Fibroblast of skin of right biceps (primary cell): ENCODE measurements around the gene DUSP1.

Source experiments
- DNase-seq: peaks from one replicate; pipeline ENCODE4 v3.0.0-alpha.2; 2013

The DUSP1 gene

DNA sequence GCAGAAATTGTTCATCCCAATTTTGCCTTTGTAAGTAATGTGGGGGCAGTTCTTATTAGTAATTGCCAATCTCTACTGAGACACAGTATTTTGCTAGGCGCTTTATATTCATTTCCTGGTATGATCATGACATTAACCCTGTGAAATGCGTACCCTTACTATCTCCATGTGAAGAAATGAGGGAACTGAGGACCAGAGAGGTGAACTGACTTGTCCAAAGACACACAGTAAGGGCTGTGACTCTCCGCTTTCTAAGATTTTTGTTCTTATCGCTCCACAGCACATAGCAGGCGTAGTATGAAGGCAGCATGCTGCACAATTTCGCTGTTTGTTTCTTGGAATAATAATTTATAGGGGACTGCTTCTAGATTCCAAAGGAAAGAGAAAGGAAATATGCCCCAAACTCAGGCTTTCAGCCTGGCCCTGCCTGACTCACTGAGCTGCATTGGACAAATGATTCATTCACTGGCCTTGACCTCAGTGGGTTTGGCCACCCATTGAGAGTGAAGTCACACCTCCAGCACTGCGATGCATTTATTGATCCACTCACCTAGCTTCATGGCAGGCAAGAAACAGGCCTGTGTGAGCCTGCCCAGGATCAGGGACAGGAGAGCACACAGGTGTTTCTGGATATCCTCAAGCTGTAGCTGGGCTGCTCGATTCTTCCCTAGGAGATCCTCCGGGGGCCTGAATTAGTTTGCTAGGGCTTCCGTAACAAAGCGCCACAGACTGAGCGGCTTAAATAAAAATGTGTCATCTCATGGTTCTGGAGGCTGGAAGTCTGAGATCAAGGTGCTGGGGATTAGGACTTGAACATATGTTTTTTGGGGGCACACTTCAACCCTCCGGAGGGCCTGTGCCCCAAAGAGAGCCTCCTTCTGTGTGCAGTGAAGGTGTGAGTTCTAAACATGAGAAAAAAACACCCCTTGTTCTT is 7.2 kb upstream of the DUSP1 start:
- DNase-seq: peak; percentile 82

DNA sequence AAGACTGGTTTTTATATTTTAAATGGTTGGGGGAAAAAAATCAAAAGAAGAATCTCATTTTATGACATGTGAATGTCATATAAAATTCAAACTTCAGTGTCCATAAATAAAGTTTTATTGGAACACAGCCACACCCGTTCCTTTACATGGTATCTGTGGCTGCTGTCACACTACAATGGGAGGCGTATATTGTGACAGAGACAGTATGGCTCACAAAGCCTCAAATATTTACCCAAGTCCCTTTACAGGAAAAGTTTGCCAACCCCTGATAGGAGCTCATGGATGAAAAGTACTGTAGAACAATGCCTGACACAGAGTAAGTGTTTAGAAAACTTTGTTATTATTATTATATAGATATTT is 5.2 kb upstream of the DUSP1 start:
- no peak for DNase-seq

DNA sequence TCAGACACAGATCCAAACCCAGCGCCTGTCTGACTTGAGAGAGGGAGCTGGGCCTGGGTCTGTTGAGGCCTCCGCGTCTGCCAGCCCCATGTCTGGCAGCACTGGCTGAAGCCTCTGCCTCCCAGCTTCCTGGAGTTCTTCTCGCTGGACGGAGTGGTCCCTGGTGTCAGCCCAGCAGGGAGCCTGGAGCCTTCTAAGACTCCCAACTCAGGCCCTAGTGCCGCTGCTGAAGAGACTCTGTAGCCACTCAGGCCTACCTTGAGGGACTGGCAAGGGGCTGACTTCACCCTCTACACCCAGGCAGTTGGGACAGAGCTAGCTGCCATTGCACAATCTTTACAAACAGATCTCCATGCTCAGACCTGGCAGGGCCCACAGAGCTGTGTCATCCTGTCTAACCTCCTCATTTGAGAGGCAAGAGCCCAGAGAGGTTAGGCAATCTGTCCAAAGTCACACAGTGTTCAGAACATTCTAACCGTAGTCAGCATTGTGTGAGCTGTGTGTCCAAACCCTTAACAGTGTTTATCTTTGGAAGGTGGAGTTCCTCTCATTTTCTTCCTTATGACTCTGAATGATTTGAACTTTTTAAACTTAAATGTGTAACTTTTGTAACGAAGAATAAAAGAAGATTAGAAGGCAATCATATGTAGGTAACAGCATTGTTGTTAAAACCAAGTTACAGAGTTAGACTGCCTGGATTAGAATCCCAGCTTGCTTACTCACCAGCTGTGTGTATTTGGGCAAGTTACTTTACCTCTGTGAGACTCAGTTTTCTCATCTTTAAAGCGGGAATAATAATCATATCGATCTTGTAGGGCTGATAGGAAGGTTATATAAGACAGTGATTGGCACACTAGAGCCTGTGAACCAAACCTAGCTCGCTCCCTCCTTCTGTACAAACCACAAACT is 4.6 kb upstream of the DUSP1 start:
- peak; percentile 81 for DNase-seq

DNA sequence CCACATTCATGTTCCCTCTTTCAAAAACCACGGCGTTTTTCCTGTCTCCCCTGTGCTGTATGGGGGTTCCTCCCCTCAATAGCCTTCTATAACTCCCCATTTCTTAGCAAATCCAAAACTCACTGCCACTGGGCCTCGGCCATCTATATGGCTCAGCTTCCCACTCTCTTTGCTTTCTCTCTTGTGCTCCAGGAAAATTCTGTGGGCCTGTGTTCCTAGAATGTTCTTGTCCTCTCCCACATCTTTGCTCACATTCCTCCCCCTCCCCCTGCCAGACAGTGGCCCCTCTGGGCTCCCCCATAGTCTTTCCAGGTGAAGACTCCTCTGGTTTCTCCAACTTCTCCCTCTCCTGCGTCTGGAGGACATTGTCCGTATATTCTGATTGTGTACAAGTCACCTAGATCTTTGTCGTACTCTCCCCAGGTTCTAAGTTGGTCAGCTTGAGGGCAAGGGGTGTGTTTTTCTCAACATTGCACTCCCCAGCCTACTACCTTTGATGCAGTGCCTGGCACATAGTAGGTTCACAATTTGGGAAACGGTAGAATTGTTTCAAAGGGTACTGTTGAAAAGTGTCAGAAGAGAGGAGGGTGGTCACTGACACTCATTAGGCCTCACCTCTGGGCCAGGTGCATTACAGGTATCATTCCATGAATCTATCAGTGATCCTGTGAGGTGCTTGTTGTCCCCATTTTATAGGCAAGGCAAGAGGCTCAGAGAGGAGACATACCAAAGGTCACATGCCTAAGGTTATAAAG is 3.7 kb upstream of the DUSP1 start:
- DNase-seq: no peak

DNA sequence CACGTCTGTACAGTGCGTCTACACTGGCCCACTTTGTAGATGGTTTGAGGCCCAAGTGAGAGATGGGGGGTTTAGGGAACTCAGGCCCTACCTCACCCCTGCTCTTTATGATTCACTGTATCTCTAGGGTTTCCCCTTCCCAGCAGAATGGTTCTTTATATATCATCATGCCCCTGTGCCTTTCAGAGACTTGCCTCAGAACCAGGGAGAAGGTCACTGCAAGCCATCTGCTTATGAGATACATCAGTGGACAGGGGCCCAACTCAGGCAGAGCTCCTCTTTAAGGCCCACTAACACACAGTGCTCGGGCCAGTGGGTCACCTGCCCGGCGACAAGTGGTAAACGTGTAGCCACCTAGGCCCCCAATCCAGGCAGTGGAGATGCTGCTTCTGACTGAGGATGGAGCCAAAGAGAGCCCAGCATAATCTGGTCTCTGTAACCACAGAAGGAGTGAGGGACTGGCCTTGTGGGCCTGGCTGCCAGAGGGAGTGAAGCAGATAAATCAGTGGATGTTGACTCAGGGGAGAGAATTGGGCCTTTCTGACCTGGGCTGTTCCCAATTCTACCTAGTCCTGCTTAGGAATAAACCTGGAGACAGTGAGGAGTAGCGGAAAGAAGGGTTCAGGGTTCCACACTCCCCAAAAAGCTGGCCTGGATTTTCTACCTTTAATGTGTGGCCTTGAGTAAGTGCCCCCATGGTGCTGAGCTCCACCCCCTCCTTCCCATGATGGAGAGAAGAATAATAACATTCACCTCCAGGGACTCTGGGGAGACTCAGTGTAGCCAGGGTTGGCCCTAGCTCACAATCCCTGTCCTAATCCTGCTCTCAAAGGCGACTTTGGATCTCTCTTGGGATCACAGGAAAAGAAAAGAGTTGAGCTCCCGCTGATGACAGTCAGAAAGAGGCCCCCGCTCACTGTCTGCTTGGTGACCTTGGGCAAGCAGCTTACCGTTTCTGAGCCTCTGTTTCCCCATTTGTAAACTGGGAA is 2.8 kb upstream of the DUSP1 start:
- peak; percentile 55 for DNase-seq

DNA sequence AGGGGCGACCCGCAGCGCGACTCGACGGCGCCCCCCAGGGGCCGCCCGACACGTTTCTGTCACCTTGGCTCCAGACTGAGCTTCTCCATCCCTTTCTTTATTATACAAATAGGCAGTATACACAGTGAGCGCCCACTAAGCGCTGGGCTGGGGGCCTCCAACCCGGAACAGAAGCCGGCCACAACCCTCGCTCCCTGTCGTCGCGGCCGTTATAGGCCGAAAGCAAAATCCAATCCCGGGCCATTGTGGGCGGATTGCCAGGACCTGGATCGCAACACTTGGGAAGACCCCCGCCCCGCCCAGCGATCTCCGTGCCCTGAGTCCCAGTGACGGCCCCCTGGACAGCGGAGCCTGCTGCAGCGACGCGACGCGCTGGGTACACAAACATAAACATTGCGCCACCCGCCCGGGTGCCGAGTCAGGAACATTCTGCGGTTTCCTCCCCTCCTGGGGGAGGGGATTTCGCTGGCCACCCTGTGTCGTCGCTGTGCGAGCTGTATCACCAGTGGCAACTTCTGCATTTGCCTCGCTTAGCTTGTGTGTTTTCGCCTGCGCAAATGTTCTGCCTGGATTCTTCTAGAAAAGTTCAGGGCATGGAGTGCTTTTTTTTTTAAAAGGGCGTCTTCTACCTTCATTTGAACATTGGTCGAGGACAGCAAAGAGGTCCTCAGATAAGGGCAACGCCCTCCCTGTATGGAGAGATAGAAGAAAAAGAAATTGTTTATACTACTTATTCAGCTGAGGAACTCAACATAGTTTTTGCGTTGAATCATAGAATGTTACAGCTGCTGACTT is 1.3 kb upstream of the DUSP1 start:
- DNase-seq: peak; percentile 96

DNA sequence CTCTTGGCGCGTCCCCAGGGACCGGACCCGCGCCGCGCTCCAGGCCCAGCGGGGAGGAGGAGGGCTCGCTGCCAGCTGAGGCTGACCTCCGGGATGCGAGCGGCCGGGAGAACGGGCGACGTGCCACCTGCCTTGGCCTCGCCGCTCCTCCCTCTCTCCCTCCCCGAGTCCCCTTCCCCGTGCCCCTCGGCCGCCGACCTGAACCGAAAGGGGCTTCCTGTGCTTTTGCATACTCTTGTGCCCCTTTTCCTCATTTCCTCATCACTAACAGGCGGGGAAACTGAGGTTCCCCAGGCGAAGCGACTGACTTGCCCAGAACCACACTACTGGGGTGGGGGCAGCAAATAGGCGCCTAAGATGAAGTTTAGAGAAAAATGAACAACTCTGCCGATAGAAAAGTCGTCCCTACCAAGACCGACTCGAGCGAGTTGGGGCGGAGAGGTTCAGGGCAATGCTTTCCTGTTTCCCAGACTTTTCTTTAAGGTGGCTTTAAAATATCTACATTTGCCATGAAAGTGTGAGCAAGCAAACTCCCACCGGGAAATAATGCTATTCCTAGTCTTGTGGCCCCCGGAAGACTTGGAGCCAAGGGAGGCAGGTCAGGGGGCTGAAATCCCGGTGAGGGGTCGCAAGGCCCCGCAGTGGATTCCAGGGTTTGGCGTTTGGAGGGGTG is 580 bp upstream of the DUSP1 start:
- DNase-seq: no peak

DNA sequence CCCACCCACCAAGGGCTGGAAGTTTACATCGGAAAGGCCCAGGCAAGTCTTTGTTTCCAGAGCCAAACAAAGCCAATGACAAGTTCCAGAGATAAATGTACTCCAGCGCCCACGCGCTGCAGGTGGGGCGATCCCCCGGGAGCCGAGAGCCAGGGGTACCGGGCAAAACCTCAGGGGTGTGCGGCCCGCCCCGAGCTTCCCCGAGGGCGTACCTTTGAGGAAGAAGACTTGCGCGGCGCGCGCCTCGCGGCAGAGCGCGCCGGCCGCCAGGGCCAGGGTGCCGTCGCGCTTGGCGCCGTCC is 671 bp downstream of the DUSP1 start:
- no peak for DNase-seq

DNA sequence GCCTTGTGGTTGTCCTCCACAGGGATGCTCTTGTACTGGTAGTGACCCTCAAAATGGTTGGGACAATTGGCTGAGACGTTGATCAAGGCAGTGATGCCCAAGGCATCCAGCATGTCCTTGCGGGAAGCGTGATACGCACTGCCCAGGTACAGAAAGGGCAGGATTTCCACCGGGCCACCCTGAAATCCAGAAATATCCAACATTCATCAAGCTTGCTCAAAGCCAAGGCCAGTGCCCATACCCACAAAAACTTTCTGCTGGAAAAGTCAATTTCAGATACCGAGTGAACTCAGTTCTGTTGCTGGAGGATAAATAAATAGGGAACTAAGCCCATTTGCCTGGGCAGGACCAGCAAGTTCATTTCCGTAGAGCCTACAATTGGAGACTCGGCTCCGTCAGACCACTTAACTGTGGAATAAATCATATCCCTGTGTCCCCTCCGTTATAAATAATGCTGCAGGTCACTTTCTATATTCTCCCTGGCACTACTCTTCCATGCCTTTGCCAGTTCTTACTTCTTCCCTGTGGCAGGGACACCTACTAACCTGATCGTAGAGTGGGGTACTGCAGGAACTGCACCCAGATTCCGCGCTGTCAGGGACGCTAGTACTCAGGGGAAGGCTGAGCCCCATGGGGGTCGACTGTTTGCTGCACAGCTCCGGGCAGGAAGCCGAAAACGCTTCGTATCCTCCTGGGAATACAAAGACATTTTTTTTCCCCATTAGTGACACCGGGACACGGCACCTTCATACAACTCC is 1.2 kb downstream of the DUSP1 start:
- peak; percentile 49 for DNase-seq

DNA sequence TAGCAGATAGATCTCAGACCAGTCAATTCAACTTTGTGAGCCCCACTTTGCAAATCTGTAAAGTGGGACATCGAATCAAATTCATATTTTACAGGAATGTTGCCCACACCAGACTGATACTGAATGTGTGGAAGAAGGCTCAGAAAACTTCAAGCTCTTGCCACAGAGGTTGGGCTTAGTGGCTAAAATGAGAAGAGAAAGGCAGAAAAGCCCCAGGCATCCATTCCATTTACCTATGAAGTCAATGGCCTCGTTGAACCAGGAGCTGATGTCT is 1.7 kb downstream of the DUSP1 start:
- DNase-seq: no peak

DNA sequence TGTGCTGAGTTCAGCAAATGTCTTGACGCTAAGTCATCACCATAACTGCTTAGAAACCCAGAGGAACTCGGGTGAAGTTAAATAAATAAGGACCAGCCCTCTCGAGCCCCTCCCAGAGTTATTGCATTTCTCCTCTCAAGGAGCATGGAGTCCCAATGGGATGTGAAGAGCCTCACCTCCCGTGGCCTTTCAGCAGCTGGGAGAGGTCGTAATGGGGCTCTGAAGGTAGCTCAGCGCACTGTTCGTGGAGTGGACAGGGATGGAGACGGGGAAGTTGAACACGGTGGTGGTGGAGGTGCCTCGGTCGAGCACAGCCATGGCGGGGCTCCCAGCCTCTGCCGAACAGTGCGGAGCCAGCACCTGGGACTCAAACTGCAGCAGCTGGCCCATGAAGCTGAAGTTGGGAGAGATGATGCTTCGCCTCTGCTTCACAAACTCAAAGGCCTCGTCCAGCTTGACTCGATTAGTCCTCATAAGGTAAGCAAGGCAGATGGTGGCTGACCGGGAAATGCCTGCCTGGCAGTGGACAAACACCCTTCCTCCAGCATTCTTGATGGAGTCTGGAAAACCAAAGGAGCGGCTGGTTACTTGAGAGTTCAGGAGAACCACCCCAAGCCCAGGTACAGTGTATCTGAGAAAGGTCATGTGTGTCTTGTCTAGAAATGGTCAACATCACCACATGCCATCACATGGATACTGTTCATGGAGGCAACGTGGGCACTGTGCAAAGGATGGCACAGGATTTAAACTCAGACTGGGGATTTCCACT is 2.2 kb downstream of the DUSP1 start:
- DNase-seq: peak; percentile 76

DNA sequence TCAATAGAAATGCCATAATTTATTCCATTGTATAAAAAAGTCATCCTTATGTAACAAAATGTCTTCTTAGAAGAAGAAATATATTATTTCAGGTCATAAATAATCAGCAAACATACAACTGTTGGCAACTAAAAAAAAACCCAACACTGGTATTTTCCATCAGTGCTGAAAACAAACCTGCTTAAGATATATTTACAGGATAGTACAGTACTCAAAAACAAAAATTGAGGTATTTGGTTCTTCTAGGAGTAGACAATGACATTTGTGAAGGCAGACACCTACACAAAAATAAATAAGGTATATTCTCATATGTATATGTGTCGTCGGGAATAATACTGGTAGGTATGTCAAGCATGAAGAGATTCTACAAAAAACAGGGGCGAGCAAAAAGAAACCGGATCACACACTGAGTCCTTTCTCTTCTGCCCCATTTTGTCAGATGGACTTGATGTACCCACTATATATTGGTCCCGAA is 2.9 kb downstream of the DUSP1 start:
- DNase-seq: no peak

DNA sequence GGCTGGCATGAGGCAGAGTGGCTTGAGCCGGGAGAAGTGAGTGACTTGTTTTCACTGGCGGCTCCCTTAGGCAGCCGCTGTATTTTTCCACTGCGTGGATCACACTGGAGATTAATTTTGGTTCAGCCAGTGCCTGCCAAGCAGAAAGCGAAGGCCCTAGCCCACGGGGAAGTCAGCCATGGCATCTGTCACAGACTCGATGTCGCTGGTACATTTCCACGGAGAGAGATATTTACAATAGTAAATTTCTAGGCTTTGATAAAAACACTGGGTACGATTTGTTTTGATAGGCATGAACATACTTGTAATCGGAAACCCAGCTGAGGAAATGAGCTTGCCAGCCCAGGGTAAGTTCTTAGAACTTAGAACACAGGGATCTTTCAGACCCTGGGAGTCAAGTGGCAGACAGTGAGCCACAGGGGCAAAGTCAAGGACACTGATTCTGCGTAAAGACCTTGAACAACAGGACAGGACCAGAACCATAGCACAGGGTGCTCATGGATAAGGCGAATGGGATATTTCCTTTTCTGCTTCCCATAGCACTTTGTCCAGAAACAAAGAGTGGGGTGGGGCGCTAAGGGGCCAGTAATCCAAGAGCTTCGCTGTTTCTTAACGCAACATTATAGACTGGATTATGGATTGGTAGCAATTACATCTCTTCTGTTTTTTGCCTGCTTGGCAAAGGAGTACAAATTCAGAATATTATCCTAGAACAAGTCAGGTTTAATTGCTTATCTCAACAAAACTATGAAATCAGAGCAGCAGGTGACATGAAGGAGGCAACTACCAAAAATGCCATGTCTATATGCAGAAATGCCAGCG is 4.5 kb downstream of the DUSP1 start:
- DNase-seq: peak; percentile 81

DNA sequence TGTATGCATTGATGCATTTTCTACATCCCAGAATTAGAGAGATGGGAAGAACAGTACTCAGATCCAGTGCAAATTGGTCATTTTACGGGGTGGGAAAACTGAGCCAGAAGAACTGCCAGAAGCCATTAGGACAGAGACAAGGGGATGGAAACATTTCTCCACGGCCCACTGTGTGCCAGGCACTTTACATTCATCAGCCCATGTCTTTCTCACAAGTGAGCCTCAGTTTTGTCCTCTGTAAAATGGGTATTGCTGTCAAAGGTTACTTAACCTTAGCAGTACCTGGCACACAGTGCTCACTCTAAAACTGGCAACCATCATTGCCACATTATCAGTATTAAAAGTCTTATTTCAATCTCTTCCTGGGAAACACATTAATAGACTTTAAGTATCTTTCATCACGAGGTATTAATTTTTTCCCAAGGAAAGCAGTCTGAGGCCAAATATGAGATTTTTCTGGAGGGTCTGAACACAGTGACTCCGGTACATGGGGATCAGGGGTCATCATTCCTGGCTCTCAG is 5.2 kb downstream of the DUSP1 start:
- no peak for DNase-seq

DNA sequence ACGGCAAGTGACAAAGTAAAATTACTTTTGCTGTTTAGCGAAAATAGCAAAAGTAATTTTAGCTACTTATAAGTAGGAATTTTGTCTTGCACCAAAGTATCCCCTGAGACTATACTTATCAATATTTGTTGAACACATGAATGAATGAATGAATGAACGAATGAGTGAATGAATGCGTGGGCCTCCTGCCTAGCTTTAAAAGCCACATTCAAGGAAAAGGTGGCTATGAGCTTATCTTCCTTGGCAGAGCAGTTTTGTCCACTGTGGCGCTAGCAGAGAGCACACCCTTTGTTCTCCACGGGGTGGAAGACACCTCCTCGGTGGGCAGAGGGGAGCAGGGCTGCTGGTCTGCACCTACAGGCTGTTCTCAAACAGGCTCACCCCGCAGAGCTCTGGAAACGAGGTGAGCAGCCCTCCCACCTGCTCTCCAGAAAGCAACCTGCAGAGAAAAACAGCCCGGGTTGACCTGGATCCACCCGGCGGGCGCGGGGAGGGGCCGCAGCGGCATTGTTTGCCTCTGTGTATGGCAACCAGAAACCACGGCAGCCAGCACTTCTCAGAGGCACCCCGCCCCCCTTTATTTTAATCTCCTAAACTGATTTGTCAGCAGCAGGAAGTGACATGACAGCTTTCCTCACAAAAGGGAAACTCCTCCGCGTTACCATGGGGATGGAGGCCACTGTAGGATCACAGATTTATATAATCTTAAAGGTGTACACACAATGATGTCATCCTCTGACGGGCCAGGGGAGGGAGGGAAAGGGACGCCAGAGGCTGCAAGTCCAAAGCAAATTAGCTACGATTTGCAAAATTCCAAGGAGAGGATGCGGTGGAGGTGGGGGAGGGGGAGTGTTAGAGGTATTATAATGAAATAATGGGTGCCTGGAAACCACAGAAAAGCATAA is 5.9 kb downstream of the DUSP1 start:
- DNase-seq: peak; percentile 100

DNA sequence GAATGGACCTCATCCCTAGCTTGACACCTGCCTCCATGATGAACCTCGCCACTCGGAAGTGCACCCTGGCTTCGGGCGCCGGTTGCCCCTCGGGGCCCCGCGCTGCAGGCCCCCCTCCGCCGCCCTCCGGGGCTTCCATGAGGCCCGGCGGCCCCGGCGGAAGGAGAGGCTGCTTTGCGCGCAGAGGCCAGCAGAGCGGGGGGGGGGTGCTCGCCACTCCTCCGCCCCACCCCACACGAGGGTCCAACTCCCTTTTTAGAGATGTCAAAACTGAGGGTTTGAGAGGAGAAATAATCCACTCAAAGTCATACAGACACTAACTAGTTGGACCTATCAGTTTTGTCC is 7.9 kb downstream of the DUSP1 start:
- DNase-seq: no peak
